Glutamatergic neuron (in vitro differentiated cells): Measurements from ENCODE around the gene ALDH8A1. TPM values are rescaled to one million over a fixed set of nuclear protein-coding genes. Genes with fewer than 3 reads are reported as not detected.
A peak's percentile ranks its signal among the peaks of the same experiment; 100 is the strongest.

Experiments used
- DNase-seq: peaks from one replicate; pipeline ENCODE4 v3.0.0; 2022
- H3K27ac Mint-ChIP-seq: one replicate; pipeline ENCODE4 v1.8.0; 2020; ENCODE audit warnings: mild to moderate bottlenecking, mixed read lengths, inconsistent platforms; ENCODE audit not compliant: unreplicated experiment
- H3K27me3 Mint-ChIP-seq: one replicate; pipeline ENCODE4 v1.8.0; 2020; ENCODE audit warnings: mild to moderate bottlenecking, moderate library complexity, mixed read lengths, inconsistent platforms; ENCODE audit not compliant: unreplicated experiment
- H3K36me3 Mint-ChIP-seq: one replicate; pipeline ENCODE4 v1.8.0; 2020; ENCODE audit warnings: mild to moderate bottlenecking, mixed read lengths, inconsistent platforms; ENCODE audit not compliant: unreplicated experiment
- H3K4me1 Mint-ChIP-seq: one replicate; pipeline ENCODE4 v1.8.0; 2020; ENCODE audit warnings: mild to moderate bottlenecking, low read depth, mixed read lengths, inconsistent platforms; ENCODE audit not compliant: unreplicated experiment
- H3K4me3 Mint-ChIP-seq: one replicate; pipeline ENCODE4 v1.8.0; 2020; ENCODE audit warnings: mild to moderate bottlenecking, mixed read lengths, inconsistent platforms; ENCODE audit not compliant: unreplicated experiment
- H3K9me3 Mint-ChIP-seq: one replicate; pipeline ENCODE4 v1.8.0; 2020; ENCODE audit warnings: mild to moderate bottlenecking, moderate library complexity, mixed read lengths, inconsistent platforms; ENCODE audit not compliant: unreplicated experiment
- total RNA-seq: library from RNA; stranded (reverse); fragmentation: NEBNext Ultra II Directional; extraction: Animal tissue kit (Norgen Biotek cat#: 25700); gene quantifications from one replicate; pipeline ENCODE4 v1.2.1, GENCODE V29; 2021; ENCODE audit not compliant: unreplicated experiment
- TF ChIP-seq, protein P1 (sequence below): fragments of 200-600 bp; sonication (generic); IDR thresholded peaks from one replicate; pipeline ENCODE4 v1.5.0; 2021; ENCODE audit not compliant: partially characterized antibody, unreplicated experiment

The ALDH8A1 gene
- total RNA-seq, 1 donor from 2014 or later = 1.8 TPM

DNA sequence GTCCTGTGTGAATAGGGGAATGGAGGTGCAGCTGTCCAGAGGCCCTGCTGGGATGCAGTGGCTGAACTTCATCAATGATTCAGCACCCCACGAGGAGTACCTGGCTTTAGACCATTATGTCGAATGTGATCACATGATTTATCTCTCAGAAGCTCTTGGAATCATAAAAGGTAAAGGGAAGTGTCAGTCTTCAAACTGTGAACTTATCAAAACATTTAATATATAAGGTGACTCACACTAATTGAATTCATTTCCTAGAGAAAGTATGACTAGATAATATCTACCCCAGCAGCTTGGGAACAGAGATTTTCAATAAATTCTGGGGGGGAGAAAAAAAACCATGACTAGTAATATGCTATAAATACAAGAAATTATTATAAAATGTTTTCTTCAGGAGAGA lies 29.5 kb downstream of the ALDH8A1 start:
- Mint-ChIP-seq H3K27me3 (peaks cover 8% of the 10 kb centered on the region), H3K36me3 (peaks cover 5% of the 10 kb centered on the region), H3K9me3 (peaks cover 10% of the 10 kb centered on the region), H3K4me3 (no peak overlapping the region), H3K4me1 (peaks cover 16% of the 10 kb centered on the region), H3K27ac (no peak overlapping the region)
- TF ChIP-seq, protein P1, sequence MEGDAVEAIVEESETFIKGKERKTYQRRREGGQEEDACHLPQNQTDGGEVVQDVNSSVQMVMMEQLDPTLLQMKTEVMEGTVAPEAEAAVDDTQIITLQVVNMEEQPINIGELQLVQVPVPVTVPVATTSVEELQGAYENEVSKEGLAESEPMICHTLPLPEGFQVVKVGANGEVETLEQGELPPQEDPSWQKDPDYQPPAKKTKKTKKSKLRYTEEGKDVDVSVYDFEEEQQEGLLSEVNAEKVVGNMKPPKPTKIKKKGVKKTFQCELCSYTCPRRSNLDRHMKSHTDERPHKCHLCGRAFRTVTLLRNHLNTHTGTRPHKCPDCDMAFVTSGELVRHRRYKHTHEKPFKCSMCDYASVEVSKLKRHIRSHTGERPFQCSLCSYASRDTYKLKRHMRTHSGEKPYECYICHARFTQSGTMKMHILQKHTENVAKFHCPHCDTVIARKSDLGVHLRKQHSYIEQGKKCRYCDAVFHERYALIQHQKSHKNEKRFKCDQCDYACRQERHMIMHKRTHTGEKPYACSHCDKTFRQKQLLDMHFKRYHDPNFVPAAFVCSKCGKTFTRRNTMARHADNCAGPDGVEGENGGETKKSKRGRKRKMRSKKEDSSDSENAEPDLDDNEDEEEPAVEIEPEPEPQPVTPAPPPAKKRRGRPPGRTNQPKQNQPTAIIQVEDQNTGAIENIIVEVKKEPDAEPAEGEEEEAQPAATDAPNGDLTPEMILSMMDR = no peak
- DNase-seq = no peak

DNA sequence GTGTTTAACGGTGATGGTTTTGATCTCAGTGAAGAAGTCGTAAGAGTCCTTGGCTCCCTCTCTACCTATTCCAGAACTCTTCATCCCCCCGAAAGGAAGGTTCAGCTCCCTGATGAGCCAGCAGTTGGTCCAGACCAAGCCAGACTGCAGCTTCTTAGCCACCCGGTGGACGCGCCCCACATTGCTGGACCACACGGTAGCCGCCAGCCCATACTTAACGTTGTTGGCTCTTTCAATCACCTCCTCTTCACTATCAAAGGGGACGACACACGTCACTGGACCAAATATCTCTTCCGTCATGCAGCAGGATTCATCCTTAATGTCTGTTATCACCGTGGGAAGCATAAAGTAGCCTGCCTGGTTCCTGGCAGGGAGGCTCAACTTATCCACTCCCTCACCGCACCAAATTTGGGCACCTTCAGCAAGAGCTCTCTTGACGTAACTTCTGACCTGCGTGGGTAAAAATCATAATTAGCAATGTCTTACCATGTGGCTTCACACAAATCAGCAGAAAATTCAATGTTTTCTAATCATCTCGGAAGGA lies 31.4 kb downstream of the ALDH8A1 start:
- H3K36me3 Mint-ChIP-seq = peaks cover 5% of the 10 kb centered on the region
- TF ChIP-seq, protein P1 = no peak
- peaks cover 8% of the 10 kb centered on the region for H3K27me3 Mint-ChIP-seq
- H3K9me3 Mint-ChIP-seq = peaks cover 10% of the 10 kb centered on the region
- H3K4me3 Mint-ChIP-seq = no peak overlapping the region
- no peak overlapping the region for H3K27ac Mint-ChIP-seq
- DNase-seq = no peak
- H3K4me1 Mint-ChIP-seq = peaks cover 14% of the 10 kb centered on the region

DNA sequence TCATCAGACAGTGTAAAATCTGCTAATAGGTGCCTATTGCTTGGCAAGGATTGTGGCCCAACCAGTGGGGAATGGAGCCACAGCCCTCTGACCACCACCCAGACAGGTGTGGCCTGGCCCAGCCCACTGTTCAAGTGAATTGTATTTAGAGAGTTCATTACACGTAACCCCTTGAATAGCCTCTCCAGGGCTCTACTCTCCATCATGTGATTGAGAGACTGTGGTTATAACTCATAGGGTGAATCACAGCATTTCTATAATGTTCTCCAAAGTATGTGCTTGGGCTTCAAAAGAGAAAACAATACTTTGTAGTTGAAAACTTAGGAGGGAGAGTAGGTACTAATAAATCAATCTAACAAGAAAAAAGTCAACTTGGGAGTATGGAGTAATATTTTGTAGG lies 38.4 kb downstream of the ALDH8A1 start:
- H3K27me3 Mint-ChIP-seq = peaks cover 2% of the 10 kb centered on the region
- H3K27ac Mint-ChIP-seq = no peak overlapping the region
- H3K9me3 Mint-ChIP-seq = no peaks in the 10 kb centered on the region
- no peaks in the 10 kb centered on the region for H3K36me3 Mint-ChIP-seq
- H3K4me3 Mint-ChIP-seq = no peak overlapping the region
- no peak for DNase-seq
- H3K4me1 Mint-ChIP-seq = peaks cover 21% of the 10 kb centered on the region
- TF ChIP-seq, protein P1 = no peak

DNA sequence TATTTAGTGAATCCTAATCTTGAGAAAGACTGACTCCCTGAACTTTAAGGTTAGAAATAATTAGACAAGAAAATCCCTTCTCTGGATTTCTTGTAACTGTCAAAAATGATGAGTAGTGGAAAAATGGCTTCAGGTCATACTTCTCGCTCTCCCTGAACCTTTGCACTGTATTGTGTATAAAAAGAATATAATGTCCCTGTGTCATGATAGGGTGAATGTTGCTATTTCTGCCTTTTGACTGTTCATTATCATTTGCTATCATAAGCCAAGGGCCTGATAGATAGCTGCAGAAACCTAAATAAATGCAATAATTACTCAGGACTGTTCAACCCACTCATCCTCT lies 39.3 kb downstream of the ALDH8A1 start:
- Mint-ChIP-seq H3K4me1 (peaks cover 18% of the 10 kb centered on the region), H3K27ac (no peak overlapping the region)

More for the DNA sequence above, 39.3 kb downstream of the ALDH8A1 start:
- Mint-ChIP-seq H3K36me3 (no peaks in the 10 kb centered on the region), H3K4me3 (peak overlapping the region; percentile 50), H3K9me3 (no peaks in the 10 kb centered on the region), H3K27me3 (peaks cover 1% of the 10 kb centered on the region)
- no peak for DNase-seq
- TF ChIP-seq, protein P1 = no peak
